HG03175 (cell line): ENCODE data around the gene MLXIPL.
"Not testable (repeated sequence)": the region's sequence is repeated elsewhere in the genome, so short reads cannot be mapped to it uniquely, and the experiment has no call there.

Experiments used
- ATAC-seq: cut with Tn5 transposase; IDR thresholded peaks from one replicate; pipeline ENCODE4 v1.9.1; 2021; ENCODE audit warnings: mild to moderate bottlenecking, moderate library complexity; ENCODE audit not compliant: unreplicated experiment

MLXIPL gene

DNA sequence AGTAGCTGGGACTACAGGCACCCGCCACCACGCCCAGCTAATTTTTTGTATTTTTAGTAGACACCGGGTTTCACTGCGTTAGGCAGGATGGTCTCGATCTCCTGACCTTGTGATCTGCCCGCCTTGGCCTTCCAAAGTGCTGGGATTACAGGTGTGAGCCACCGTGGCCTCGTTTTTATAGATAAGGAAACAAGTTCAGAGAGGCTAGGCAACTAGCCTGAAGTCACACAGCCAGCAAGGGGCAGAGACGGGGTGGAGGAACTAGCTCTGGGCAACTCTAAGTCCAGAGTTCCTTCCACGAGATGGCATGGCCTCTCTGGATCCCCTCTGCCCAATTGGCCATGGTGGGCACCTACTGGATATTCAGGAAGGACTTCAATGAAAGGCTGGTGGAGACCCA lies 9.4 kb downstream of the MLXIPL start:
- ATAC-seq: not testable (repeated sequence)

DNA sequence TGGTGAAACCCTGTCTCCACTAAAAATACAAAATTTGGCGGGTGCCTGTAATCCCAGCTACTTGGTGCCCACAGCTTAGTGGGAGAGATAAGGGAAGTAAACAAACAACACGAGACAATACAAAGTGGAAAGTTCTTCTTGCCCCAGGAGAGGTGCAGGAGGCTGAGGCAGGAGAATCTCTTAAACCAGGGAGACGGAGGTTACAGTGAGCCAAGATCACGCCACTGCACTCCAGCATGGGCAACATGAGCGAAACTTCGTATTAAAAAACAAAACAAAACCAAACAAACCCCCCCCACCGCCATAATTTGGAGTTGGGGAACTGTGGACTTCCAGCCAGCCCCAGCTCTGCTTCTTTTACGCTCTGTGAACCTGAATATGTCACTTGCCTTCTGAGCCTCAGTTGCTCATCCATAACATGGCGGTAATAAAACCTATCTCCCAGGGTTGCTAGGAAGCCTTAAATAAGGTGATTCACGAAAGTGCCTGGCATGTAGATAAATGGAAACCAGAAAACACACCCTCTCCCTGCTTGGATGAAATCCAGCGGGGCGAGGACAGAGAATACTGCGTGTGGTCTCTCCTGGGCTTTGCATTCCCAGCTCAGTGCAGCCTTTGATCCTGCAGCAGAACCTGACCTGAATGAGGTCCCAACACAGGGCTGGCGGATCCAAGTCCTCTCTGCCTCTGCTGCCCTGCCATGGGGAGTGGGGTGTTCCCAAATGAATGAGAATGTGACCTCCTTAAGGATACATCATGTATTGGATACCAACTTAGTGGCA lies 10.2 kb downstream of the MLXIPL start:
- ATAC-seq: no peak

DNA sequence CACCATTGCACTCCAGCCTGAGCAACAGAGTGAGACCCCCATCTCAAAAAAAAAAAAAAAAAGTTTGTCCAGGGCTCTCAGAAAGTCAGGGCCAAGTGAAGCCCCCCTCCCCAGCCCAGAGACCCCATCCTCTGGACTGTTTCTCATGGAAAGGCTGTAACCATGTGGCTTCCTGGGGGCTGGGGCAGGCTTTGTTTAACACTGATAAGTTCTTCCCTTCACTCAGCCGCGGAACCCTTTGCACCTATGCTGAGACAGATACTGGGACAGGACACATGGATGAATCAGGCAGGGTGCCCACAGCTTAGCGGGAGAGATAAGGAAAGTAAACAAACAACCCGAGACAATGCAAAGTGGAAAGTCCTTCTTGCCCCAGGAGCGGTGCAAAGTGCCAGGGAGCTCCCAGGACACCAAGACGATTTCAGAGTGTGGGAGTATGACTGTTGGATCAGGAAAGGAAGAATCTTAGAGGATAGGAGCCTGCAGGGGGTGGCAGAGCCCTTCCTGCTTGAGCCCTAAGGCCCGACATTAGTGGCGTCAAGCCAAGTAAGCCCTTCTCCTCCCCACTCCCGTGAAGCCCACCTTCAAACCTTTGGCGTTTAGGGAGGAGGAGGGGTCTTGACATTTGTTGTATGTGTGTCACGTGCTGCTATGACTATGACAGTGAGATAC lies 11.6 kb downstream of the MLXIPL start:
- no peak for ATAC-seq

DNA sequence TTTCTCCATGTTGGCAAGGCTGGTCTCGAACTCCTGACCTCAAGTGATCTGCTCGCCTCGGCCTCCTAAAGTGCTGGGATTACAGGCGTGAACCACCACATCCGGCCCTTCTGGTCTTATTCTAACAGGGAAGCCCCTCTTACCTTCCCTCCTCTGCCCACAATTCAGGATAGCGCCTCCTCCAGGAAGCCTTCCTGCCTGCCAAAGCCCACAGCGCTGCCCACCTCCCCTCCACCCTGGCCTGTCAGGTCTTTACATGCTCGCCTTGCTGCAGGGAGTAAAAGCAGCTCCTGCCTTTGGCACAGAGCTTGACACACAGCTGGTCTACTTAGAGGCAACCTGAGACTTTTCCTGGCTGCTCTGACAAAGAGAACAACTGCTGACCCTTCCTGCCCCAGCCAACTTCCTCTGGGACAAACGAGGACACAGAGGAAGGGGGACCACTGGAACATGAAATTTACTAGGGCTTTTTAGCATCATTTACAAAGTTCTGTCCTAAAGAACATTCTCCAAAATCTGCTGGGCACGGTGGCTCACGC lies 13.2 kb downstream of the MLXIPL start:
- ATAC-seq: no peak

DNA sequence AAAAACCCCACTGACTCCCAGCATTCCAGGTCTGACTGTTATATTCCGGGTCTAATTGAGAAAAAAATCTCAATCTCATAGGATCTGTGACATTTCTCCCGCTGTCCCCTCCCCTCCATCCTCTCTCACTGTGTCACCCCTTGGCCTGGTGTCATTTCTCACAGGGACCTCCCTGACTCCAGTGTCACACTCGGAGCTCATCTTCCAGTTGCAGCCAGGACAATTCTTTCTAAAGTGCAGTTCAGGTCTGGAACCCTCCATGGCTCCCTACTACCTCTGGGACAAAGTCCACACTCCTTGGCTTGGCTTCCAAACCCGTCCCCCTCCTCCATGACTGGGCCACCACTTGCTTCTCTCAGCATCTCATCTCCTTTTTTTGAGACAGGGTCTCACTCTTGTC lies 14.2 kb downstream of the MLXIPL start:
- no peak for ATAC-seq

DNA sequence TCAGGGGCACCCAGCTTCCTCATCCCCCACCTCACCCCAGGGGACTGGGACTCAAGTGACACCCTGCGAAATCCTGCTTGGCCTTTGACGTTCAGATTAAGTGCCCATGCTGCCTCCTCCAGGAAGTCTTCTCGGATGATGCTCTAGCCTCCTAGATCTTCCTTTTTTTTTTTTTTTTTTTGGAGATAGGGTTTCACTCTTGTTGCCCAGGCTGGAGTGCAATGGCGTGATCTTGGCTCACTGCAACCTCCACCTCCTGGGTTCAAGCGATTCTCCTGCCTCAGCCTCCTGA lies 16.7 kb downstream of the MLXIPL start:
- not testable (repeated sequence) for ATAC-seq

DNA sequence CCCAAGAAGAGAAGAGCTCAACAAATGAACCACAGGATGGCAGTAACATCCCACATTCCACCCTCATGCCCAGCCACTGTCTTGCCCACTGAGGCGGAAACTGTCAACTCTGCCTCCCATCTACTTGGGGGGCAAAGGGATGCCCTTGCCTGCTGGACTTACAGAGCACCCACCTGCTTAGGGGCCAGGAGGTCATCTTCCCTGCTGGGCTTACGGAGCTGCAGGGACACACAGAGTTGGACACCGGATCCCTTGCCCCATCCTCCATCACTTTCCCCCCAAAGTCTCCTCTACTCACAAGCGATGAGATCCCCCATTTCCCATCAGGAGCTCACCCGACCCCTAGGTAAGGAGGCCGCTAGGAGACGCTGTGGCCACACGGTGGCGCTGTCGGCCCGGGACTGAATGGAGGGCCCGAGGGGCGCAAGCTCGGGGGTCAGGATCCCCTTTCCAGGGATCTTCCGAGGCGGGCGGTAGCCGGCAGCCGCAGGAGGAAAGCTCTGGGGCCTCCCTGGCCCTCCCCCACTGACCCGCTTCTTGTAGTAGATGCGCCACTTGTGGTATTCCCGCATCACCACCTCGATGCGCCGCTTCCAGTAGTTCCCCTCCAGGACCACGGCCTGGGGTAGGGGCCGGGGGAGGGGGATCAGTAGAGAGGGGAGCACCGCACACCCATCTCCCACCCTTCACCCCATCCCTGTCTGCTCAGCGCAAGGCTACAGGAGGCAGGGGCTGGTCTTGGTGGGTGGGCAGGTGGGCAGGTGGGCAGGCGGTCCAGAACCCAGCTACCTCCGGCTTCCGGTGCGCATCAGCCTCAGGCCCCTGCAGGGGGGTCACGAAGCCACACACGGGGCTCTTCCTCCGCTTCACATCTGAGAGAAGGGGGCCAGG lies 17.3 kb downstream of the MLXIPL start:
- peak; percentile 55 for ATAC-seq

DNA sequence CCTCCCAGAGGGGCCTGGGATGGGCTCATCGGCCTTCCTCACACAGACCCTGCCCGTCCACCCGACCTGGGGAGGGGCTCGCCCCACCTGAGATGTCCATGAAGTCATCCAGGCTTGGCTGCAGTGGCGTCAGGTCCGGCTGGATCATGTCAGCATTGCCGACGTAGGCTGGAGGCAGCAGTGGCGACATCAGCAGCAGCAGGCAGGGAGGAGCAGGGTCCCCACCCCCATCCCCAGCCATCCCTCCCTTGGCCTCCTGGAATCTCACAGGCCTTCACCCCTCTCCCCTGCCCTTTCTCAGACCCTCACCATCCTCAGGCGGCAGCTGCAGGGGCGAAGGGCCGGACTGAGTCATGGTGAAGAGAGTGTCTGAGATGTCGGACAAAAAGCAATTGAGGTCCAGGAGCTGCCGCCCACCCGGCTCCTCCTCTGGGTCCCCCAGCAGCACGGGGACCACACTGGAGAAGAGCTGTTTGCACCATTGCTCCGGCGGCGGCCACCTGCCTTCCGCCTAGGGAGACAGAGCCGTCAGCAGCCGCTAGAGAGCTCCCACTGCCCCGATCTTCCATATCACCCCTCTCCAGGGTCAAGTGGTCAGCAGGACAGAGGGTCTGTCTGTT lies 18.6 kb downstream of the MLXIPL start:
- no peak for ATAC-seq

DNA sequence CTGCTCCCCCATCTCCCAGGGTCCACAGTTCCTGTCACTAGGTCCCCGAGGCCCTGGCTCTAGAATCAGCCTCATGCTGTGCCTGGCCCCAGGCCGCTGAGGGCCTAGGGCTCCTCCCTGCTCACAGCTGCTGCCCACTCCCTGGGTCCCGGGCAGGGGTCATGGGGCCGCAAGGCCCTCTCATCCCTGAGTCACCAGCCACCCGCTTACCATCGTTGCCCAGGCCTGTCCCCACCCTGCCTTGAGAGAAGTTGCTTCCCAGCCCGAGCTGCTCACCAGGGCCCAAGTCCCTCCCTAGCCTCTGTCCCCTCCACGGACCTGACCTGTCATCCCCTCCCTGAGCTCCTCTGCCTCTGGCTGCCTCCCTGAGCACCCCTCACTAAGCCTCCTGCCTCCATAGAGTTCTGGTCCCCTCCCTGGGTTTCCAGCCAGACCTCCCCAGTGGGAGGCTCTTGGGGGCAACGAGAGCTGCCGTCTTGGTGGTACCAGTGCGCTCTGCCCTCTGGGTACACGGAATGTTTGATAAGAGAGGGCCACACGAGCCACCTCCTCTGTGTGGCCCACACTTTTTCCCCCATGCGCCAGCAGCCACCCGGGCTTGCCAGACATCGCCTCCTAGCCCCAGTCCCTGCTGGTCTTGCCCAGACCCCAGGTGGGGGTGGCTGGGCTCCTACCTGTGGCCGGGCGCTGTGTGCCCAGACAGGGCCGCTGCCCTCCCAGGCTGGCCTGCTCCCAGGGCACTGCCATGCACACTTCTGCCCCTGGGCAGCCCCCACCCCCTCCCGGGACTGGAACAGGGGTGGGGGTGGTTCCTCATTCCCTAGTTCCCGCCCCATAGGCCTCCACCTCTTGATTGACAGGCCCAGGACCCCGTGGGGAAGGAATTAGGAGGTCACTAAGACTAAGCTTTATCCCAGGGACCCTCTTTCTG lies 21.3 kb downstream of the MLXIPL start:
- ATAC-seq: no peak

DNA sequence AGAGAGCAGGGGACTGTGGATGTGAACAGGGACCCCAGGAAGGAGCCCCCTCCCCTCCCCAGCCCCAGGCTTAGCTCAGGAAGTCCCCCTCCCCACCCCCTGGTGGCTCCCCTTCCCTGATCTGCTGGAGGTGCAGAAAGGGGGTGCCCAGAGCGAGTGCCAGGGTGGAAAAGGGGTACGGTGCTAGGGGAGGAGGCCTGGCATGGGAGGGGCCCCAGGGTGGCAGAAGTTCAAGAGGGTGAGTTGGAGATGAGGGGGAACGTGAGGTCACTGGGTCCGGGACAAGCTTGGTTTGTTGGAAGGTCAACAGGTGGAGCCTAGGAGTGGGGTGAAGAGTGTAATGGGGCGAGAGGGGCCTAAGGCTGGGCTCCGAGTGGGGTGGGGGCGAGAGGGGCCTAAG lies 24.4 kb downstream of the MLXIPL start:
- ATAC-seq: no peak

DNA sequence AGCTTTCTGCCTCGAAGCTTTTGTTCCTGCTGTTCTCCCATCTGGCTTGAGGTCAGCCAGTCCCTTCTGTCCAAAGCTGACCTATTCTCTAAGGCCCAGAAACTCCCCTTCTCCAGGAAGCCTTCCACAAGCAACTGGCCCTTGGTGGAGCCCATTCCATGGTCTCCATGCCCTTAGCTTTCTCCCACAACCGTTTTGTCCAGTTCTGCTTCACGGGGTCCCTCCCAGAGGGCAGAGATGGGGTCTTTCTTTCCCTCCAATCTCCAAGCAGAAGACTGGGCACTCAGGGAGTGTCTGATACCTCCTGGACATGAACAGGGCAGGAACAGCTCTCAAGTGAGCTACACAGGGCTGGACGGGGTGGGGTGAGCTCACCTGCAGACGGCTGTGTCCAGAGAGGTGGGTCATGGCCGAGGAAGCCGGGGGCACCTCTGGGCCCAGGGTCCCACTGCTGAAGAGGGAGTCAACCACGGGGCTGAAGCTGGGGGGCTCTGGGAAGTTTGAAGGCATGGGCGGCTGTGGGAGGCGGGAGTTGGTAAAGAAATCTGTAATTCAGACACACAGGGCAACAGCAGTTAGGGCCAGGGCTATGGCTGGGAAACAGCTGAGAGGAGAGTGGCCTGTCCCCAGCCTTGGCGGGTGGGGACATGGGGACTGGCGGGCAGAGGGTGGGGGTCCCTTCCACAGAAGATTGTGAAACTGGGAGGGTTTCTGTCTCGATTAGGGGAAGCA lies 25.0 kb downstream of the MLXIPL start:
- no peak for ATAC-seq

DNA sequence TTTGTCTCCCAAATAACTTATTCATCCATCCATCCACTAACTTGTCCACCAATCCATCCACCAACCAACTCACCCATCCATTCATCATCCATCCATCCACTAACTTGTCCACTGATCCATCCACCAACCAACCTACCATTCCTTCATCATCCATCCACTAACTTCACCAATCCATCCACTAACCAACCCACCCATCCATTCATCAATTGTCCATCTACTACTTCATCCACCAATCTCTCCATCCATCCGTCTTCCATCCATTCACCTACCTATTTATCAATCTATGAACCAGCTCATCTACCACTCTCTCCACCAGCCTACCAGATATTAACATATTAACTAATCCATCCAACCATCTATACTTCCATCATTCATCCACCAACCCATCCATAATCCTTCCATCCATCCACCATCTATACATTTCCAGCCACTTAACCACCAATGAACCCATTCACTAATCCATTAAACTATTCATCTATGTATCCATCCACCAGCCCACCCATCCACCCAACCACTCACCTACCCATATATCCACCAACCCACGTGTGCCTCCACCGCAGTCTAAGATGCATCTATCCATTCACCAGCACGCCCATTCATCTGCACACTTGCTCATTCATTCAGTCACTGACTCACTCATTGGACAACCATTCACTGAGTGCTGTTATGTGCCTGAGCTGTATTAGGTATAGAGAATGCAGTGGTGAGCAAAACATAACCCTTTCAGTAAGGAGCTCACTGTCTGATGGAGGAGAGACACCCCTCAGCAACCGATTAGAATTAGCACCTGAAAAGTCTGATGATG lies 26.1 kb downstream of the MLXIPL start:
- no peak for ATAC-seq

DNA sequence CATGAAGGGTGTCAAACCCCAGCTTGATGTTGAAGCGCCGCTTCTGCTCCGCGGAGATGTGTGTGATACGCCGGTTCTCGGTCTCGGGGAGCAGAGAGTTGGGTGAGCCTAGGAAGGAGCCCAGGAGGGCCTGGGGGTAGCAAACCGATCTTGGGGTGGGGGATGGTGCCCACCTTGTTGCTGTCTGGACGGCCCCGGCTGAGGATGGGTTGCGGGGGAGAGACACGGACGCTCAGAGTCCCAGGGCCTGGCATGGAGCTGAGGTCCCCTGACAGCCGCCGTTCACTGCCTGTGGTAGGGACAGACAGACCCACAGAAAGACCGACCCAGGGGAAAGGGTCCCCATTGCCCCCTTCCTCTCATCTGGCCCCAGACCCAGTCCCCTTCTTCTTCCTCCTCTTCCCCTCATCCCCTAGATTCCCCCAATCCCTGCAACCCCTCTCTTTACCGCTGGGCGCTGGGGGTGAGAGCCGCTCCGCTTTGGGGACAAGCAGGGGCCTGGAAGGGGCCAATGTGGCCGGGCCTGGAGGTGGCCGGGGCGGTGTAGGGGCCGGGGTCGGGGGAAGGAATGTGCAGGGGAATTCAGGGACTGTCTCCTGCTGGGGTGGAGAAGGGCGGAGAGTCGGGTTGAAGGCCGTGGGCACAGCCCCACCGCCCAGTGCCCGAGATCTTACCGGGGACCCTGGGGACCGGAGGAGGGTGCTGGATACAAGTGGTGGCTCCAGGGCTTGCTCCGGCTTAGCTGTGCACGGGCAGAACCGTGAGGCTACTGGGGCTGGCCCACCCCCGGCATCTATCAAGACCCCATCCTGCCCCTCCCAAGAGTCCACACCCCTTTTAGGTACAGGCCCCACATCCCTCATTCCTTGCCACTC lies 27.9 kb downstream of the MLXIPL start:
- no peak for ATAC-seq

DNA sequence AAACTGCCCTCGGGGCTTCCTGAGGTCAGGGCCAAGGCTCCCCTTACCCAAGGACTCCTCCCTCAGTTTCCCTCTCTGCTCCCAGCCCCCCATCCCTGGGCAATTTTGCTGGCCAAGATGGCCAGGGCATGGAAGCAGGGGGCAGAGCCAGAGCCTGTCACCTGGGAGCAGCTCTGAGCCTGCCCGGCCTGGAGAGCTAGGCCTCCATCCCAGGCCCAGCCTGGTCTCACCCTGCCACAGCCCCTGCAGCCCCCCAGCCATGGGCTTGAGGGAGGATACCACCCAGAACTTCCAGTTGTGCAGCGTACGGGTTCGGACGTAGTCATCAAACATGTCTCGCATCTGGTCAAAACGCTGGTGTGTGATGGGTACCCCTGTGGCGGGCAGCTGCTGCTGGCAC lies 29.0 kb downstream of the MLXIPL start:
- ATAC-seq: no peak

DNA sequence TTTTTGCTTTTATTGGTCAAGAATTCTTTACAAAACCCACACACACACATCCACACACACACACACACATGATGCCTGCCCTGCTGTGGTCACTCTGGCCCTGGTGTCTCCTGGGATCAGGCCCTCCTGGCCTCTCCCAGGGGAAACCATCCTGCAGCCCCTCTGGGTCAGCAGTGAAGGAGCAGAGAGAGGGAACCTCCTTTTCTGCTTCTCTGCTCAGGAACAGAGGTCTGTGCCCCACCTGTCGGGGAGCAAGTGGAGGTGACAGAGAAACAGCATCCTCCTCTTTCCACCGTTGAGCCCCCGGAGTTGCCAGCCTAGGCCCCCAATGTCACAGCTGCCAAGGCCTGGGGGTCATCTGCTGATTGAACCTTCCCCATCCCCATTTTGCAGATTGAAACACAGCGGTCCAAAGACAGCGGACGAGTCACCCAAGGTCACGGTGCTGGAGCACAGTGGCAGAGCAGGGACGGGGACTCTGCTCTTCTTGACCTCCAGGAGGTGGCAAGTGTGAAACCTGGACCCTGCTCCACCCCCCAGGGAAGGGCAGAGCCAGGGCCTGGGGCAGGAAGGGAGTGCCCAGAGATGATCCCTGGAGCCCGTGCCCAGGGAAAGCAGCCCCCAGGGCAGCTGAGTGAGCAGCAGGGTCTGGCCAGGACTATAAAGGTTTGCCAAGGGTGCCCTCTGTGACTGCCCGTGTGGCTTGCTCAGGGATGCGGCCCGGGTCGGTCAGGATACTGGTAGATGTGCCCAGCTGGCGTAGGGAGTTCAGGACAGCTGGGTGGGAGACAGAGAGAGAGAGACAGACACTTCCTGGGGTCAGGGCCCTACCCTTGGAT lies 30.9 kb downstream of the MLXIPL start:
- ATAC-seq: no peak

DNA sequence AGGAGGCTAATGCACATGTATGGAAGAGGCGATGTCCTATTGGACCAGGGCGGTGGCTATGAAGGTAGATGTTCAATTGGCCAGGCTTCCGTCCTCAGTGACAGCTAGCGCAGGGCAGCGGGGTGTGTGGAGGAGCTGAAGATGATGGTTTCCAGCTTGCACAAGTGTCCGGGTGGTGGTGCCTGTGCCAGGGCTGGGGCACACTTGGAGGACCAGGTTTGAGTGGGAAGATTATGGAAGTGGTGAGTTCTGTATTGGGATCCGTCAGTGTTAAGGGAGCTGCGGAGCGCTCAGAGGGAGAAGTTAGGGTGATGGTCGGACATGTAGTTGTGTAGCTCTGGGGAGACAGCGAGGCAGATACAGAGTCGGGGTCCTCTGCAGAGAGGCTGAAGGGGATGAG lies 37.4 kb downstream of the MLXIPL start:
- ATAC-seq: no peak

DNA sequence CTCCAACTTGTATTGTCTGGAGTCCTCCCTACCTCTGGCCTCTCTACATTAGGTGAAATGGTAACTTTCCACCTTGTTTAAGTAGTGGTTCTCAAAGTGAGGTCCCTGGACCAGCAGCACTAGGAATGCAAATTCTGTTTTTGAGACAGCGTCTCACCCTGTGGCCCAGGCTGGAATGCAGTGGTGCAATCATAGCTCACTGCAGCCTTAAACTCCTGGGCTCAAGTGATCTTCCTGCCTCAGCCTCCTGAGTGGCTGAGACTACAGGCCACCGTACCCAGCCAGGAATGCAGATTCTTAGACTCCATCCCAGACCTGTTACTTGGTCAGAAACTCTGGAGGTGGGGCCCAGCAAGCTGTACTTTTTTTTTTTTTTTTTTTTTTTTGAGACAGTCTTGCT lies 39.1 kb downstream of the MLXIPL start:
- ATAC-seq: no peak
